Measurements from ENCODE around the gene RNU1-3.
A peak's percentile ranks its signal among the peaks of the same experiment; 100 is the strongest.
"Not testable (repeated sequence)": the region's sequence is repeated elsewhere in the genome, so short reads cannot be mapped to it uniquely, and the experiment has no call there.

Gene RNU1-3

GRCh38 chr1:16693449-16694307, 26.9 kb upstream of the RNU1-3 start:
- not testable (repeated sequence) for DNase-seq

GRCh38 chr1:16692717-16693448, 26.1 kb upstream of the RNU1-3 start:
- DNase-seq = not testable (repeated sequence)

- DNase-seq = not testable (repeated sequence)
Observed at GRCh38 chr1:16692283-16692682, 25.5 kb upstream of the RNU1-3 start.

GRCh38 chr1:16690971-16691682, 24.4 kb upstream of the RNU1-3 start:
- DNase-seq = not testable (repeated sequence)

GRCh38 chr1:16687132-16687800, 20.5 kb upstream of the RNU1-3 start:
- not testable (repeated sequence) for DNase-seq

GRCh38 chr1:16685445-16686371, 19.0 kb upstream of the RNU1-3 start:
- DNase-seq = not testable (repeated sequence)

- DNase-seq = peak; percentile 11
Observed at GRCh38 chr1:16684738-16685337, 18.1 kb upstream of the RNU1-3 start.

- not testable (repeated sequence) for DNase-seq
Observed at GRCh38 chr1:16684152-16684551, 17.4 kb upstream of the RNU1-3 start.

- DNase-seq = not testable (repeated sequence)
Observed at GRCh38 chr1:16682803-16683202, 16.1 kb upstream of the RNU1-3 start.

- not testable (repeated sequence) for DNase-seq
Observed at GRCh38 chr1:16680366-16680765, 13.6 kb upstream of the RNU1-3 start.

- DNase-seq = no peak
Observed at GRCh38 chr1:16677552-16678431, 11.0 kb upstream of the RNU1-3 start.

GRCh38 chr1:16676661-16677523, 10.1 kb upstream of the RNU1-3 start:
- not testable (repeated sequence) for DNase-seq

- DNase-seq = not testable (repeated sequence)
Observed at GRCh38 chr1:16675118-16675510, 8.4 kb upstream of the RNU1-3 start.

- DNase-seq = not testable (repeated sequence)
Observed at GRCh38 chr1:16673976-16674375, 7.2 kb upstream of the RNU1-3 start.

GRCh38 chr1:16665836-16666235, 912 bp downstream of the RNU1-3 start:
- not testable (repeated sequence) for DNase-seq

- not testable (repeated sequence) for DNase-seq
Observed at GRCh38 chr1:16658234-16658633, 8.5 kb downstream of the RNU1-3 start.

- DNase-seq = not testable (repeated sequence)
Observed at GRCh38 chr1:16656981-16657683, 9.6 kb downstream of the RNU1-3 start.

GRCh38 chr1:16656574-16656973, 10.2 kb downstream of the RNU1-3 start:
- not testable (repeated sequence) for DNase-seq

All from NCI-H2227 treated with DMSO at 0.1 percent for 48 hours (cell line).